ENCODE data around the gene MOSMO. TPM values are rescaled to one million over a fixed set of nuclear protein-coding genes. Genes with fewer than 3 reads are reported as not detected.
A peak's percentile ranks its signal among the peaks of the same experiment; 100 is the strongest.

MOSMO gene
- total RNA-seq, 1 experiment from 2014 or later: 12.4 TPM

DNA sequence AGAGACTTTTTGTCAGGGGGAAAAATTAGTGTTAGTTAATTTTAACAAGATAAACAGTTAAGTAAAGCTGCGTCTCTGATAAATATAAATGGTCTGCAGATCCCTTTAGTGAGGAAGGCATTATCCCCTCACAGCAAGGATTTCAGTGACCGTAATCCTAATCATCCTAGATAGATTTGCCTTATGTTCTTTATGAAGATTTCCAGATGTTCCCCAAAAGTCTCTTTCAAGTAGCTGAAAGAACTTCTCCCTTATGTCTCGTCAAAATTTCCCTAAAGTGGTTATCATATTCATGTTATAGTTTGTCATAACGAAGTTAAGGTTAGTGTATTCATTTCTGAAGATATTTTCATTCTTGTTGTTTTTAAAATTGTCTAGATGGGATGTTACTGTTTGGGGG, 5.6 kb downstream of the MOSMO start:
- BruUV-seq (replicated peaks): no TSS peak
- H3K9me3 ChIP-seq (ENCODE audit: low read length): no peaks in the 10 kb centered on the region
- no peaks in the 10 kb centered on the region for H3F3A ChIP-seq (ENCODE audit: low read length, unreplicated experiment)
- peaks cover 71% of the 10 kb centered on the region for H3K4me1 ChIP-seq (ENCODE audit: insufficient read depth, low read length)
- H3K4me3 ChIP-seq (ENCODE audit: low read length): no peak overlapping the region
- H3K9me2 ChIP-seq (replicated peaks; ENCODE audit: low read length): no peaks in the 10 kb centered on the region
- peaks cover 14% of the 10 kb centered on the region; the same call in 1 of the 2 replicates for H4K20me1 ChIP-seq (ENCODE audit: low read length)
- intact Hi-C loops (cut with micrococcal nuclease): no loop called here
- ATAC-seq (no peak), DNase-seq (no peak)
- H3K36me3 ChIP-seq (ENCODE audit: low read depth, low read length): no peaks in the 10 kb centered on the region; the same call in 1 of the 2 replicates
- H3K27me3 ChIP-seq (ENCODE audit: low read length): no peaks in the 10 kb centered on the region
- no peak for TF ChIP-seq EZH2phosphoT487 (IDR thresholded peaks at IDR 0.05; ENCODE audit: borderline replicate concordance, low read length)
- TF ChIP-seq EZH2 (IDR thresholded peaks at IDR 0.05; ENCODE audit: low read length, unreplicated experiment): no peak
- TF ChIP-seq, protein P1, sequence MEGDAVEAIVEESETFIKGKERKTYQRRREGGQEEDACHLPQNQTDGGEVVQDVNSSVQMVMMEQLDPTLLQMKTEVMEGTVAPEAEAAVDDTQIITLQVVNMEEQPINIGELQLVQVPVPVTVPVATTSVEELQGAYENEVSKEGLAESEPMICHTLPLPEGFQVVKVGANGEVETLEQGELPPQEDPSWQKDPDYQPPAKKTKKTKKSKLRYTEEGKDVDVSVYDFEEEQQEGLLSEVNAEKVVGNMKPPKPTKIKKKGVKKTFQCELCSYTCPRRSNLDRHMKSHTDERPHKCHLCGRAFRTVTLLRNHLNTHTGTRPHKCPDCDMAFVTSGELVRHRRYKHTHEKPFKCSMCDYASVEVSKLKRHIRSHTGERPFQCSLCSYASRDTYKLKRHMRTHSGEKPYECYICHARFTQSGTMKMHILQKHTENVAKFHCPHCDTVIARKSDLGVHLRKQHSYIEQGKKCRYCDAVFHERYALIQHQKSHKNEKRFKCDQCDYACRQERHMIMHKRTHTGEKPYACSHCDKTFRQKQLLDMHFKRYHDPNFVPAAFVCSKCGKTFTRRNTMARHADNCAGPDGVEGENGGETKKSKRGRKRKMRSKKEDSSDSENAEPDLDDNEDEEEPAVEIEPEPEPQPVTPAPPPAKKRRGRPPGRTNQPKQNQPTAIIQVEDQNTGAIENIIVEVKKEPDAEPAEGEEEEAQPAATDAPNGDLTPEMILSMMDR (conservative IDR thresholded peaks at IDR 0.05; ENCODE audit: low read depth, low read length): no peak
- H3K4me2 ChIP-seq (ENCODE audit: low read length): 0 out of 2 replicates have a peak overlapping the region, but pooled peaks have one; percentile 11
- peaks cover 100% of the 10 kb centered on the region for H3K79me2 ChIP-seq (ENCODE audit: low read length)
- H3K9ac ChIP-seq (ENCODE audit: low read length): no peak overlapping the region
- CTCF ChIA-PET: no interaction called here
- H2AFZ ChIP-seq (ENCODE audit: low read length): no peak overlapping the region
- no peak overlapping the region for H3K27ac ChIP-seq (ENCODE audit: low read length)
- POLR2A ChIA-PET (ENCODE audit: unreplicated experiment): no interaction called here

DNA sequence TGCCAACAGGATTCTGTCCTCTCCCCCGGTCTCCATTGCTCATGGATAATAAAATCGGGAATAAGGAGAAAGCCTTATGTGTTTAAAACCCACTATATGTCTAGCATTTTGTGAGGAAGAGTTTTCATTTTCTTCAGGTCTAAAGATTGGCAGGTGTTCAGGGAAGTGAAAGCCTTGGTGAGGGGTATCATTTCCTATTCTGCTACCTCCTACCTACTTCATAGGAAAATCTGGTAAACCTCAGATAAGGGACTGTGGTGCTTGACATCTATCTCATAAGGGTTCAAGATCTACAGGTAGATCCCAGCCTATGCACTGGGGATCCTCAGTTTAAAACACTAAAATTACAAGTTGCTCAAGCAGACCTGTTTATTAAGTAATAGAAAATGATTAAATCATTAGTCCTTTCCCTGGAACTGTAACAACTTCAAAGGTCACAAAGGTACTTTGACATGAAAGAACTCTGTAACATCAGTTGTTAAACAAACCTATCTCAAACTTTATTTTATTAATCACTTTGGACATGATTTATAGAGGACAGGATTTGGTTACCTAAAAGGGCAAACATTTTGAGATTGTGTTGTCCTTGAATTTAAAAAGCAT, 6.5 kb downstream of the MOSMO start:
- H3K4me1 ChIP-seq (ENCODE audit: insufficient read depth, low read length): peaks cover 80% of the 10 kb centered on the region
- POLR2A ChIA-PET (ENCODE audit: unreplicated experiment): interaction anchor here (0.6 kb wide), 1 partner anchor 63 kb away, joined by 5 read pairs; no protein-coding TSS in a partner anchor
- no peak for TF ChIP-seq EZH2 (IDR thresholded peaks at IDR 0.05; ENCODE audit: low read length, unreplicated experiment)
- TF ChIP-seq EZH2phosphoT487 (IDR thresholded peaks at IDR 0.05; ENCODE audit: borderline replicate concordance, low read length): no peak
- TF ChIP-seq, protein P1 (conservative IDR thresholded peaks at IDR 0.05; ENCODE audit: low read depth, low read length): no peak
- ATAC-seq (no peak), DNase-seq (no peak)
- no peak overlapping the region for H3K4me3 ChIP-seq (ENCODE audit: low read length)
- H3K9me3 ChIP-seq (ENCODE audit: low read length): no peaks in the 10 kb centered on the region
- no peaks in the 10 kb centered on the region for H3K9me2 ChIP-seq (replicated peaks; ENCODE audit: low read length)
- H3K36me3 ChIP-seq (ENCODE audit: low read depth, low read length): no peaks in the 10 kb centered on the region; the same call in 1 of the 2 replicates
- BruUV-seq (replicated peaks): no TSS peak
- no peak overlapping the region for H2AFZ ChIP-seq (ENCODE audit: low read length)
- H3F3A ChIP-seq (ENCODE audit: low read length, unreplicated experiment): no peaks in the 10 kb centered on the region
- H3K9ac ChIP-seq (ENCODE audit: low read length): no peak overlapping the region
- no peaks in the 10 kb centered on the region for H3K27me3 ChIP-seq (ENCODE audit: low read length)
- H4K20me1 ChIP-seq (ENCODE audit: low read length): peaks cover 14% of the 10 kb centered on the region; the same call in 1 of the 2 replicates
- H3K4me2 ChIP-seq (ENCODE audit: low read length): peak overlapping the region; percentile 11; the same call in 1 of the 2 replicates
- CTCF ChIA-PET: no interaction called here
- intact Hi-C loops (cut with micrococcal nuclease): no loop called here
- H3K27ac ChIP-seq (ENCODE audit: low read length): no peak overlapping the region
- H3K79me2 ChIP-seq (ENCODE audit: low read length): peaks cover 100% of the 10 kb centered on the region

DNA sequence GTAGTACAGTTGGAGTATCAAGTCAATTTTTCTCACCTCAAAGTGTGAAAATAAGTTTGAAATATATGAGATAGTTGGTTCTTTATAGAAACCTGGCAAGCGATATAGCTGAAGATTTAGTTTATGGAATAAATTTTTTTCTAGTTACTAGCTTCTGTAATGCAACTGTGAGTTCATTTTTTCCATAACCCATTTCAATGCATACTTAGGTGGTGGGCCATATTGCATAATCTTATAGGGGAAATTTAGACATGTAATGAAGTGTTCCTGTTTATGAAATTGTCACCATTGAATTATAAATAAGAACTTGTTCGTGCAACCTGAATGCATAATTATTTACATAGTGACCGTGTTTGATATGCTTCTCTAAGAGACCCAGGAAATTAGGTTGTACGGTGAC, 9.0 kb downstream of the MOSMO start:
- H3K9me3 ChIP-seq (ENCODE audit: low read length): no peaks in the 10 kb centered on the region
- H3F3A ChIP-seq (ENCODE audit: low read length, unreplicated experiment): no peaks in the 10 kb centered on the region
- H4K20me1 ChIP-seq (ENCODE audit: low read length): 0 out of 2 replicates have a peak, but pooled peaks cover 3% of the 10 kb centered on the region
- no peak overlapping the region for H2AFZ ChIP-seq (ENCODE audit: low read length)
- no peak overlapping the region for H3K4me3 ChIP-seq (ENCODE audit: low read length)
- CTCF ChIA-PET: no interaction called here
- peaks cover 61% of the 10 kb centered on the region for H3K4me1 ChIP-seq (ENCODE audit: insufficient read depth, low read length)
- peak overlapping the region; percentile 18 for H3K4me2 ChIP-seq (ENCODE audit: low read length)
- no peak for DNase-seq
- H3K9me2 ChIP-seq (replicated peaks; ENCODE audit: low read length): no peaks in the 10 kb centered on the region
- intact Hi-C loops (cut with micrococcal nuclease): no loop called here
- no peak overlapping the region for H3K9ac ChIP-seq (ENCODE audit: low read length)
- H3K36me3 ChIP-seq (ENCODE audit: low read depth, low read length): no peaks in the 10 kb centered on the region; the same call in 1 of the 2 replicates
- H3K27ac ChIP-seq (ENCODE audit: low read length): no peak overlapping the region
- H3K79me2 ChIP-seq (ENCODE audit: low read length): peaks cover 100% of the 10 kb centered on the region
- POLR2A ChIA-PET (ENCODE audit: unreplicated experiment): interaction anchor here (0.8 kb wide), 1 partner anchor 9 kb away, joined by 12 read pairs; no protein-coding TSS in a partner anchor
- BruUV-seq (replicated peaks): no TSS peak
- ATAC-seq: no peak
- TF ChIP-seq, protein P1 (conservative IDR thresholded peaks at IDR 0.05; ENCODE audit: low read depth, low read length): no peak
- TF ChIP-seq EZH2phosphoT487 (IDR thresholded peaks at IDR 0.05; ENCODE audit: borderline replicate concordance, low read length) (no peak), EZH2 (IDR thresholded peaks at IDR 0.05; ENCODE audit: low read length, unreplicated experiment) (no peak)
- H3K27me3 ChIP-seq (ENCODE audit: low read length): no peaks in the 10 kb centered on the region
